Fibroblast of pulmonary artery (primary cell): ENCODE measurements around the gene VCAN.

ENCODE experiments used
- DNase-seq: peaks from one replicate; pipeline ENCODE4 v3.0.0-alpha.2; 2010; ENCODE audit warnings: low read depth
- H3K4me3 ChIP-seq: replicated peaks from 2 replicates; pipeline ENCODE4 v1.5.1; 2011; ENCODE audit warnings: low read depth, mild to moderate bottlenecking, control low read depth, low read length, moderate library complexity
- TF ChIP-seq, protein P1 (sequence below): IDR thresholded peaks from 2 replicates; pipeline ENCODE4 v1.5.1; 2011; ENCODE audit warnings: mild to moderate bottlenecking, control low read depth, low read length, inconsistent platforms; ENCODE audit errors: missing control alignments

VCAN gene

DNA sequence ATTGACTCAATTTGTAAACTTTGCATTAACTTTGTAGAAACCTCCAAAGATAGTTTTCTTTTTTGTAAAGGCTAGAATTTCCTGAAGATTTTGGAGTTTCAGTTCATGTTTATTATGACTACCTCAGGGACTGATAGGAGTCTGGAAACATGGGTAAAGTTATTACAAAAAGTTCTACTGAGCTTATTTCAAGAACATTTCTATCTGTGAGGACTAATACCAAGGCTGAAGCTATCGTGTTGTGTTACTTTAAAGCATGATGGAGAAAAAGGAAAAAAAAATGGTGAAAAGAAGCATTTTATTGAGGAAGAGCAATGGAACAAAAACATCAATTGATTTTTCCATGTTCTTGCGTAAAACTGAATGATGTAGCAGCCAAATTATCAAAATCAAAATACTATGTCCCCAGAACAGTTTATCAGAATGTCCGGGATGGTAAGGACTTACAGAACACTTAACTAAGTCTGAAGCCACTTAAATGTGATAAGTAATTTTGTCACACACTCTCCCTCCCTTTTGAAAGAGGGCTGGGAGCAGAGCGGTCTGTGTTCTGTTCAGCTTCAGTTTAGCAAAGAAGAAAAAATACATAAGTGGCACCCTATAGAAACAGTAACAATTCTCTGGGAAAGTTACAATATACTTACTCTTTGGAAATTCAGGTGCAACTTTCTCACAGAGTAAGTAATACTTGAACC is 25.1 kb upstream of the VCAN start:
- DNase-seq: no peak
- no peak overlapping the region for H3K4me3 ChIP-seq
- TF ChIP-seq, protein P1, sequence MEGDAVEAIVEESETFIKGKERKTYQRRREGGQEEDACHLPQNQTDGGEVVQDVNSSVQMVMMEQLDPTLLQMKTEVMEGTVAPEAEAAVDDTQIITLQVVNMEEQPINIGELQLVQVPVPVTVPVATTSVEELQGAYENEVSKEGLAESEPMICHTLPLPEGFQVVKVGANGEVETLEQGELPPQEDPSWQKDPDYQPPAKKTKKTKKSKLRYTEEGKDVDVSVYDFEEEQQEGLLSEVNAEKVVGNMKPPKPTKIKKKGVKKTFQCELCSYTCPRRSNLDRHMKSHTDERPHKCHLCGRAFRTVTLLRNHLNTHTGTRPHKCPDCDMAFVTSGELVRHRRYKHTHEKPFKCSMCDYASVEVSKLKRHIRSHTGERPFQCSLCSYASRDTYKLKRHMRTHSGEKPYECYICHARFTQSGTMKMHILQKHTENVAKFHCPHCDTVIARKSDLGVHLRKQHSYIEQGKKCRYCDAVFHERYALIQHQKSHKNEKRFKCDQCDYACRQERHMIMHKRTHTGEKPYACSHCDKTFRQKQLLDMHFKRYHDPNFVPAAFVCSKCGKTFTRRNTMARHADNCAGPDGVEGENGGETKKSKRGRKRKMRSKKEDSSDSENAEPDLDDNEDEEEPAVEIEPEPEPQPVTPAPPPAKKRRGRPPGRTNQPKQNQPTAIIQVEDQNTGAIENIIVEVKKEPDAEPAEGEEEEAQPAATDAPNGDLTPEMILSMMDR: no peak

DNA sequence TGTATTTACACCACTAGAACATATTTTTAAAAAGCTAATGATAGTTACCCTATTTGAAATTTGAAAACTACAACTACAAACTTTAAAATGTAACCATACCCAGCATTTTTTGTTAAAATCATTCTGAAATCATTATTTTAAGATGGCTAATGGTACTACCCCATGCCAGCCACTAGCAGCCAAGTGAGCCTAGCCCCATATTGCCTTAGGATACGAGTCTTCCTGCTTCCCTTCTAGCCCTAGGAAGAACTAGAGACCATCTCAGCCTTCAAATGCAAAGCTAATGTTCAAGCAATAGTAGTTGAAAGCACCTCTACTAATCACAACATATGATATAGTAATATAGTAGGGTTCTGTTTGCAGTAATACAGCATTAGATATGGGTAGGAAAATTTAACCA is 24.0 kb upstream of the VCAN start:
- H3K4me3 ChIP-seq: no peak overlapping the region
- no peak for DNase-seq
- TF ChIP-seq, protein P1: no peak

DNA sequence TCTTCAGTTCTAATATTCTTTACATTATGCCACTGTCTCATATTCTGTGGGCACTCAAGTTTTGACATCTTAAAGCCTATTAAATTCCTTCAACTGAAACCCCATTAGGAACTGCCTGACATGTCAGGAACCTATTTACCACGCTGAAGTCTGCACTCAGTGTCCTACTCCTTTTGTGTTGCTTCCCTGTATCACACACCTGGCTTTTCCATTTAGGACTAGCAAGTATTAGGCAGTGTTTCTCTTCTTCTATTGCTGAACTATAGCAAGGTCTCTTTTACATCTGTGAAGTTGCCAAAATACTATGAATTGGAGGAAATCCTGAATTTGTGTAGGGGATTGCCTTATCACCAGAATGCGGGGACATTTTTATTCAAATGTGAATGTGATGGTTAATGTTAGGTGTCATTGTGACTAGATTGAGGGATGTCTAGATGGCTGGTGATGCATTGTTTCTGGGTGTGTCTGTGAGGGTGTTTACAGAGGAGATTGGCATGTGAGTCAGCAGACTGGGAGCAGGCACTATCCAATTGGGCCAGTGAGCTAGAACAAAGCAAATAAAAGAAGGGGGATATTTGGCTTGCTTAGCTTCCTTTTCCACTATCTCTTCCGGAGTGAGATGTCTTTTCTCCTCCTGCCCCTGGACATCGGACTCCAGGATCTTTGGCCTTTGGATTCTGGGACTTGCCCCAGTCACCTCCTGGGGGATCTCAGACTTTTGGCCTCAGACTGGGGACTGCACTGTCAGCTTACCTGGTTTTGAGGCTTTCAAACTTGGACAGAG is 21.2 kb upstream of the VCAN start:
- TF ChIP-seq, protein P1: no peak
- H3K4me3 ChIP-seq: no peak overlapping the region
- peak; percentile 44 for DNase-seq

DNA sequence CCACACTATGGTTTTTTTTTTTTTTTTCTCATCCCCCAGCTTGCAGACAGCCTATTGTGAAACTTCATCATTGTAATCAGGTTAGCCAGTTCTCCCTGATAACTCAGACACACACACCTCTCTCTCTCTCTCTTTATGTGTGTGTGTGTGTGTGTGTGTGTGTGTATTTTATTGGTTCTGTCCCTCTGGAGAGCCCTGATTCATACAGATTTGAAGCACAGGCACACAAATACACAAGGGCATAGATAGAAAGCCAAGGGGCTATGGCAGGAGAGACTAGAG is 20.6 kb upstream of the VCAN start:
- TF ChIP-seq, protein P1: no peak
- H3K4me3 ChIP-seq: no peak overlapping the region
- peak; percentile 14 for DNase-seq

DNA sequence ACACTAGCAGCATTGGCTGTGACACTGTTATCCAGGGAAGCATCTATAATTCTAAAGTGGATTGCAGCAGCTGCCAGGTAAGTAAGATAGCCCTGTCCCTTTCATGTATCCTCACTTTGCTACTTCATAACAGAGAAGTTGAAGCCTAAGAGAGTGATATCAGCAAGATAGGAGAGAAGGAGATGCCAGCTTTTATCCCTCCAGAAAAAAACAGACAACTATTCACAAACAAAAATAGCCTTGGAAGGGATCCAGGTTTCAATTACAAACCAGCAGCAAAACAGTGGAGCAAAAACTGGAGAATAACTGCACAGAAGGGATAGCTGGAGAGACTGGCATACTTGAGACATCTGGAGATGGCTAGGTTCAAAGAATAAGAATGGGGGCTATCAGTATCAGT is 19.6 kb upstream of the VCAN start:
- TF ChIP-seq, protein P1: no peak
- no peak for DNase-seq

DNA sequence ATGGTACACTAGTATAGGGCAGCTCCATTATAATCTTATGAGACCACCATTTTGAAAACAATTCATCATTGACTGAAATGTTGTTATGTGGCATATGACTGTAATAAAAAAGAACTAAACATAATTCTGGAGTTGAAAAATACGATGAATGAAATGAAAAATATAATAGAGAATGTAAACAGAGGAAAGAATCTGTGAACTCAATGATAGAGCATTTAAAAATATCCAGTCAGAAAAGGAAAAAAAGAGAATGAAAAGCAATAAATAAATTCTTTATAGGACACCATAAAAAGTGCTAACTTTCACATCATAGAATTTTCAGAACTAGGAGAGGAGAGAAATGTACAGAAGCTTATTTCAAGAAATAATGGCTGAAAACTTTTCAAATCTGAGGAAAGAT is 17.6 kb upstream of the VCAN start:
- DNase-seq: no peak
- TF ChIP-seq, protein P1: no peak
- no peak overlapping the region for H3K4me3 ChIP-seq

More for the DNA sequence above, 19.6 kb upstream of the VCAN start:
- H3K4me3 ChIP-seq: no peak overlapping the region
